B cell (primary cell): ENCODE results near the gene POU4F3. TPM values are rescaled to one million over a fixed set of nuclear protein-coding genes. Genes with fewer than 3 reads are reported as not detected.

Experiments used
- ATAC-seq: fragments of 200-7000 bp; cut with Tn5 transposase; one replicate; pipeline ENCODE4 v1.10.0; 2021; ENCODE audit warnings: low read depth, mild to moderate bottlenecking, moderate number of reproducible peaks, moderate library complexity
- CTCF ChIA-PET: fragments of 350-600 bp; sonication (Branson Sonifier 250); formaldehyde crosslinking; loops from one replicate; lab custom pipeline; 2021; ENCODE audit warnings: antibody characterized with exemption, inconsistent platforms; lab: Charles Lee
- POLR2A ChIA-PET: fragments of 350-600 bp; sonication (Branson Sonifier 250); formaldehyde crosslinking; loops from one replicate; lab custom pipeline; 2021; ENCODE audit warnings: antibody characterized with exemption; lab: Charles Lee
- DNase-seq: peaks from one replicate; pipeline ENCODE4 v3.0.0; 2013
- H2AFZ ChIP-seq: 2 replicates; pipeline ENCODE4 v1.6.1; 2012; ENCODE audit warnings: mild to moderate bottlenecking, low read depth, low read length; ENCODE audit not compliant: insufficient read depth, poor library complexity, severe bottlenecking
- H3K27ac ChIP-seq, 2 donors: 1 replicate in 1 of 2; 2 replicates in 1 of 2; pipeline ENCODE4 v1.5.1; 2012 to 2013; ENCODE audit warnings: low read length in 2 of 2, mild to moderate bottlenecking in 2 of 2, moderate library complexity in 1 of 2
- H3K27me3 ChIP-seq, 4 experiments: fragments of 200-600 bp in 1 of 4; sonication (generic) in 1 of 4; replicated peaks in 1 of 4; 1 replicate in 2 of 4; 2 replicates in 2 of 4; pipeline versions ENCODE4 v1.6.1 to v1.7.0; 2013 to 2016; ENCODE audit warnings: low read length in 3 of 4, mild to moderate bottlenecking in 2 of 4, mixed read lengths in 1 of 4, moderate library complexity in 1 of 4; ENCODE audit not compliant: insufficient read depth in 4 of 4, control insufficient read depth in 3 of 4; ENCODE audit errors: control extremely low read depth in 1 of 4
- H3K36me3 ChIP-seq, 2 experiments: replicated peaks in 1 of 2; 1 replicate in 1 of 2; 2 replicates in 1 of 2; pipeline versions ENCODE4 v1.6.1 to v1.7.1; 2013; ENCODE audit warnings: low read length in 1 of 2; ENCODE audit not compliant: insufficient read depth in 2 of 2, control insufficient read depth in 1 of 2; ENCODE audit errors: control extremely low read depth in 1 of 2, extremely low read depth in 1 of 2
- H3K4me1 ChIP-seq, 2 donors: fragments of 200-600 bp in 1 of 2; sonication (generic) in 1 of 2; 1 replicate in 1 of 2; 2 replicates in 1 of 2; pipeline versions ENCODE4 v1.5.1 to v1.6.1; 2013 to 2017; ENCODE audit warnings: low read length in 2 of 2; ENCODE audit not compliant: control insufficient read depth in 2 of 2, insufficient read depth in 2 of 2
- H3K4me2 ChIP-seq: replicated peaks from 2 replicates; pipeline ENCODE3; 2012; ENCODE audit warnings: mild to moderate bottlenecking, low read depth, low read length; ENCODE audit not compliant: poor library complexity, severe bottlenecking
- H3K4me3 ChIP-seq, 5 experiments: fragments of 200-600 bp in 1 of 5; sonication (generic) in 1 of 5; 1 replicate in 3 of 5; 2 replicates in 2 of 5; pipeline versions ENCODE4 v1.5.1 to v1.7.0; 2011 to 2016; ENCODE audit warnings: low read length in 4 of 5, mild to moderate bottlenecking in 4 of 5, low read depth in 2 of 5, control low read depth in 1 of 5, moderate library complexity in 1 of 5; ENCODE audit not compliant: insufficient read depth in 1 of 5; ENCODE audit errors: control extremely low read depth in 1 of 5, extremely low read depth in 1 of 5
- H3K79me2 ChIP-seq: fragments of 200-600 bp; sonication (generic); one replicate; pipeline ENCODE4 v1.6.0; 2016; ENCODE audit warnings: low read length; ENCODE audit not compliant: control insufficient read depth, insufficient read depth
- H3K9ac ChIP-seq: fragments of 200-600 bp; sonication (generic); 2 replicates; pipeline ENCODE4 v1.6.1; 2017; ENCODE audit warnings: mild to moderate bottlenecking, low read length, moderate library complexity
- H3K9me3 ChIP-seq, 3 donors: one replicate each; pipeline versions ENCODE4 v1.6.1 to v1.7.1; 2013; ENCODE audit warnings: low read length in 2 of 3; ENCODE audit not compliant: control insufficient read depth in 2 of 3, insufficient read depth in 1 of 3; ENCODE audit errors: control extremely low read depth in 1 of 3
- H4K20me1 ChIP-seq: 2 replicates; pipeline ENCODE4 v1.6.0; 2012; ENCODE audit warnings: mild to moderate bottlenecking, low read length; ENCODE audit not compliant: insufficient read depth, control insufficient read depth, poor library complexity, severe bottlenecking
- H3K27ac Mint-ChIP-seq: one replicate; pipeline ENCODE4 v1.8.0; 2021; ENCODE audit warnings: mixed read lengths
- H3K27me3 Mint-ChIP-seq: one replicate; pipeline ENCODE4 v1.8.0; 2021; ENCODE audit warnings: mixed read lengths
- H3K4me1 Mint-ChIP-seq: one replicate; pipeline ENCODE4 v1.8.0; 2021; ENCODE audit warnings: mixed read lengths
- H3K4me3 Mint-ChIP-seq: one replicate; pipeline ENCODE4 v1.8.0; 2021; ENCODE audit warnings: mixed read lengths
- H3K9me3 Mint-ChIP-seq: one replicate; pipeline ENCODE4 v1.8.0; 2022; ENCODE audit warnings: mixed read lengths; ENCODE audit not compliant: insufficient read depth
- EZH2 ChIP-seq: IDR thresholded peaks from 2 replicates; pipeline ENCODE4 v1.6.1; 2012; ENCODE audit warnings: borderline replicate concordance, low read depth, mild to moderate bottlenecking, moderate library complexity, low read length; ENCODE audit not compliant: insufficient read depth, poor library complexity, severe bottlenecking
- whole genome bisulfite sequencing: methylation state at CpG from one replicate; pipeline ENCODE4 v1.1.5; 2013; ENCODE audit warnings: missing lambda C conversion rate; ENCODE audit not compliant: insufficient coverage; 5-methylcytosine and 5-hydroxymethylcytosine counted together
- intact Hi-C: fragments of 100-400 bp; cut with micrococcal nuclease; formaldehyde crosslinking; loops from one replicate; pipeline ENCODE4 v1.10.0; 2022
- polyA plus RNA-seq: library from polyadenylated mRNA; depleted of rRNA; stranded (reverse); fragments of >200 nt; gene quantifications from 2 replicates; pipeline ENCODE4 v1.2.3, GENCODE V29; 2012
- total RNA-seq, 2 donors: library from RNA; stranded (reverse); fragments of 120-200 nt in 1 of 2; gene quantifications; 1 replicate in 1 of 2; 2 replicates in 1 of 2; pipeline versions ENCODE4 v1.2.3 to v1.2.4, GENCODE V29; 2013 to 2022
- TF ChIP-seq, protein P1 (sequence below): fragments of 200-600 bp; IDR thresholded peaks from one replicate; pipeline ENCODE4 v1.8.0; 2022; ENCODE audit warnings: antibody characterized with exemption, mild to moderate bottlenecking

The POU4F3 gene
- total and polyA plus RNA-seq, 2 donors (not counting 1 experiment from before 2014, with no cell fraction given): 0.04 TPM; not detected in 1

DNA sequence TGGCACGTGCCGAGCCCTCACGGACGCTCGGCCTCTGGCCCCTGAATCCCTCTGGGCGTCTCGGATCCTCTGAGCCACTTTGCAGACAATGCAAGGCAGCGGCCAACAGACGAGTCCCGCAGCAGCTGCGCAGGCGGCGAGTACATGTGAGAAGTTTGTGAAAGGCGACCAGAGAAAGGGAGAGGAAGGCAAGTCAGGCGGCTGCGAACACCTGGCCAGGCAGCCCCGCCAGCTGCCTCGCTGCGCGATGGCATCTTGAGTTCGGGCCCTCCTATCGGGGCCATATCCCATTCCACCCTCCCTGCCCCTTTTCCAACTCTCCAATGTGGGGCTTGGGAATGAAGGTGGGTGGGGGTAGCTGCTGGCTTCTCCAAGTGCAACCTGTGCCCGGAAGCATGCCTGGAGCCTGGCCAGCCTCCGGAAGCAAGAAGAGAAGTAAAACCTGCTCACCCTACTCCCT, 4.5 kb upstream of the POU4F3 start:
- Histone ChIP-seq H4K20me1 (no peaks in the 10 kb centered on the region), H3K9me3 (peaks cover 0 to 13% (median 0%) of the 10 kb centered on the region in 3 donors), H3K79me2 (no peaks in the 10 kb centered on the region), H3K27me3 (peaks cover 0 to 61% (median 32%) of the 10 kb centered on the region in 4 experiments), H3K4me1 (no peaks in the 10 kb centered on the region), H3K4me3 (no peak overlapping the region), H2AFZ (no peak overlapping the region), H3K36me3 (no peaks in the 10 kb centered on the region), H3K9ac (no peak overlapping the region), H3K27ac (no peak overlapping the region), H3K4me2 (no peak overlapping the region)
- intact Hi-C loops: no loop called here
- Mint-ChIP-seq H3K4me1 (no peaks in the 10 kb centered on the region), H3K27me3 (peaks cover 78% of the 10 kb centered on the region), H3K9me3 (no peaks in the 10 kb centered on the region), H3K27ac (no peak overlapping the region), H3K4me3 (no peak overlapping the region)
- WGBS: 12% methylated on average over 12 of the region's 24 CpGs
- ChIA-PET POLR2A (no interaction called here), CTCF (no interaction called here)
- ATAC-seq (no peak), DNase-seq (no peak)
- TF ChIP-seq EZH2: no peak
- TF ChIP-seq, protein P1, sequence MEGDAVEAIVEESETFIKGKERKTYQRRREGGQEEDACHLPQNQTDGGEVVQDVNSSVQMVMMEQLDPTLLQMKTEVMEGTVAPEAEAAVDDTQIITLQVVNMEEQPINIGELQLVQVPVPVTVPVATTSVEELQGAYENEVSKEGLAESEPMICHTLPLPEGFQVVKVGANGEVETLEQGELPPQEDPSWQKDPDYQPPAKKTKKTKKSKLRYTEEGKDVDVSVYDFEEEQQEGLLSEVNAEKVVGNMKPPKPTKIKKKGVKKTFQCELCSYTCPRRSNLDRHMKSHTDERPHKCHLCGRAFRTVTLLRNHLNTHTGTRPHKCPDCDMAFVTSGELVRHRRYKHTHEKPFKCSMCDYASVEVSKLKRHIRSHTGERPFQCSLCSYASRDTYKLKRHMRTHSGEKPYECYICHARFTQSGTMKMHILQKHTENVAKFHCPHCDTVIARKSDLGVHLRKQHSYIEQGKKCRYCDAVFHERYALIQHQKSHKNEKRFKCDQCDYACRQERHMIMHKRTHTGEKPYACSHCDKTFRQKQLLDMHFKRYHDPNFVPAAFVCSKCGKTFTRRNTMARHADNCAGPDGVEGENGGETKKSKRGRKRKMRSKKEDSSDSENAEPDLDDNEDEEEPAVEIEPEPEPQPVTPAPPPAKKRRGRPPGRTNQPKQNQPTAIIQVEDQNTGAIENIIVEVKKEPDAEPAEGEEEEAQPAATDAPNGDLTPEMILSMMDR: no peak

- H3K4me1 ChIP-seq: peaks cover 4 to 5% of the 10 kb centered on the region in 2 donors
- Mint-ChIP-seq H3K9me3 (no peaks in the 10 kb centered on the region), H3K4me3 (no peak overlapping the region), H3K27ac (no peak overlapping the region), H3K4me1 (peaks cover 2% of the 10 kb centered on the region), H3K27me3 (peaks cover 81% of the 10 kb centered on the region)
- TF ChIP-seq EZH2: no peak
- TF ChIP-seq, protein P1: no peak
- no peak overlapping the region for H2AFZ ChIP-seq
- no peaks in the 10 kb centered on the region for H4K20me1 ChIP-seq
- peaks cover 0 to 29% (median 0%) of the 10 kb centered on the region in 3 donors for H3K9me3 ChIP-seq
- no peak overlapping the region for H3K27ac ChIP-seq
- no peak overlapping the region for H3K4me2 ChIP-seq
- ChIA-PET CTCF (no interaction called here), POLR2A (no interaction called here)
- H3K9ac ChIP-seq: no peak overlapping the region
- H3K79me2 ChIP-seq: no peaks in the 10 kb centered on the region
- peaks cover 0 to 81% (median 37%) of the 10 kb centered on the region in 4 experiments for H3K27me3 ChIP-seq
- intact Hi-C loops: no loop called here
- ATAC-seq (no peak), DNase-seq (no peak)
- H3K4me3 ChIP-seq: no peak overlapping the region
- no peaks in the 10 kb centered on the region for H3K36me3 ChIP-seq
Measured at GRCh38 chr5:146336197-146336596, 2.4 kb upstream of the POU4F3 start.
